Measurements from ENCODE around the gene AP3D1.

- TF ChIP-seq CTCF (IDR thresholded peaks at IDR 0.05 in 4 of 5, conservative IDR thresholded peaks at IDR 0.05 in 1 of 5), result no peak
- no peak for TF ChIP-seq POLR2A (IDR thresholded peaks at IDR 0.05)
Measured at GRCh38 chr19:2051773-2052704, 99.3 kb downstream of the AP3D1 start.
